Lower lobe of right lung (tissue), 2 donors: ENCODE results near the gene C14orf119. TPM values are rescaled to one million over a fixed set of nuclear protein-coding genes. Genes with fewer than 3 reads are reported as not detected.

ENCODE experiments used
- ATAC-seq, 2 donors: fragments of 200-7000 bp; cut with Tn5 transposase; one replicate each; pipeline ENCODE4 v1.9.1; 2020 to 2022; ENCODE audit warnings: mild to moderate bottlenecking in 2 of 2, moderate library complexity in 2 of 2
- DNase-seq: peaks from one replicate; pipeline ENCODE4 v3.0.0-alpha.2; 2020
- H3K27ac ChIP-seq: fragments of 200-600 bp; one replicate; pipeline ENCODE4 v1.8.0; 2022
- H3K27me3 ChIP-seq: fragments of 200-600 bp; one replicate; pipeline ENCODE4 v1.8.0; 2022; ENCODE audit warnings: low read depth
- H3K36me3 ChIP-seq: fragments of 200-600 bp; one replicate; pipeline ENCODE4 v1.8.0; 2022; ENCODE audit warnings: mild to moderate bottlenecking
- H3K4me1 ChIP-seq: fragments of 200-600 bp; one replicate; pipeline ENCODE4 v1.8.0; 2022
- H3K4me3 ChIP-seq: fragments of 200-600 bp; one replicate; pipeline ENCODE4 v1.8.0; 2022; ENCODE audit warnings: mild to moderate bottlenecking
- H3K9me3 ChIP-seq: fragments of 200-600 bp; one replicate; pipeline ENCODE4 v1.8.0; 2022
- CTCF ChIP-seq: fragments of 200-600 bp; IDR thresholded peaks from one replicate; pipeline ENCODE4 v1.8.0; 2022; ENCODE audit warnings: antibody characterized with exemption, mild to moderate bottlenecking
- intact Hi-C: fragments of 100-400 bp; cut with DNase I; formaldehyde crosslinking; loops from one replicate; pipeline ENCODE4 v1.11.0; 2022
- total RNA-seq: library from RNA; stranded (reverse); fragmentation: NEBNext Ultra II Directional; extraction: Animal tissue kit (Norgen Biotek cat#: 25700); gene quantifications from one replicate; pipeline ENCODE4 v1.2.1, GENCODE V29; 2021
- donor health status: DM: no; HTN: yes; CAD: no; lungs with severe emphysema.

C14orf119 gene
- total RNA-seq, 1 donor from 2014 or later: 53.3 TPM

- Histone ChIP-seq H3K4me3 (no peak overlapping the region), H3K9me3 (no peaks in the 10 kb centered on the region), H3K27me3 (peaks cover 3% of the 10 kb centered on the region), H3K4me1 (peaks cover 31% of the 10 kb centered on the region), H3K27ac (no peak overlapping the region), H3K36me3 (no peaks in the 10 kb centered on the region)
- DNase-seq: no peak
- TF ChIP-seq CTCF: no peak
- intact Hi-C loops: no loop called here
- no peak for ATAC-seq
These were observed 17.3 kb downstream of the C14orf119 start for GRCh38 chr14:23112359-23113178.

- Histone ChIP-seq H3K36me3 (no peaks in the 10 kb centered on the region), H3K27ac (no peak overlapping the region), H3K4me3 (no peak overlapping the region), H3K9me3 (no peaks in the 10 kb centered on the region), H3K4me1 (peaks cover 31% of the 10 kb centered on the region), H3K27me3 (peaks cover 3% of the 10 kb centered on the region)
- peak in 1 of 2 donors; percentile 1 for ATAC-seq
- no peak for DNase-seq
- TF ChIP-seq CTCF: no peak
- intact Hi-C loops: no loop called here
These were observed 18.3 kb downstream of the C14orf119 start for GRCh38 chr14:23113431-23114119.

GRCh38 chr14:23114120-23114458 lies 18.8 kb downstream of the C14orf119 start:
- H3K9me3 ChIP-seq: no peaks in the 10 kb centered on the region
- H3K27me3 ChIP-seq: peaks cover 3% of the 10 kb centered on the region
- no peak for TF ChIP-seq CTCF
- H3K4me3 ChIP-seq: no peak overlapping the region
- DNase-seq (no peak), ATAC-seq (no peak)
- no peaks in the 10 kb centered on the region for H3K36me3 ChIP-seq
- peaks cover 31% of the 10 kb centered on the region for H3K4me1 ChIP-seq
- intact Hi-C loops: no loop called here
- no peak overlapping the region for H3K27ac ChIP-seq

GRCh38 chr14:23114669-23115038 lies 19.3 kb downstream of the C14orf119 start:
- Histone ChIP-seq H3K4me1 (peaks cover 35% of the 10 kb centered on the region), H3K27ac (no peak overlapping the region)

More at GRCh38 chr14:23114669-23115038, 19.3 kb downstream of the C14orf119 start:
- no peak for TF ChIP-seq CTCF
- intact Hi-C loops: no loop called here
- Histone ChIP-seq H3K36me3 (no peaks in the 10 kb centered on the region), H3K4me3 (no peak overlapping the region), H3K27me3 (peaks cover 3% of the 10 kb centered on the region), H3K9me3 (no peaks in the 10 kb centered on the region)
- ATAC-seq (peak; percentile 50 to 72), DNase-seq (no peak)
